ENCODE measurements around the gene FRY. TPM values are rescaled to one million over a fixed set of nuclear protein-coding genes. Genes with fewer than 3 reads are reported as not detected.

FRY gene
- total RNA-seq, 1 experiment from 2014 or later = 1.3 TPM

DNA sequence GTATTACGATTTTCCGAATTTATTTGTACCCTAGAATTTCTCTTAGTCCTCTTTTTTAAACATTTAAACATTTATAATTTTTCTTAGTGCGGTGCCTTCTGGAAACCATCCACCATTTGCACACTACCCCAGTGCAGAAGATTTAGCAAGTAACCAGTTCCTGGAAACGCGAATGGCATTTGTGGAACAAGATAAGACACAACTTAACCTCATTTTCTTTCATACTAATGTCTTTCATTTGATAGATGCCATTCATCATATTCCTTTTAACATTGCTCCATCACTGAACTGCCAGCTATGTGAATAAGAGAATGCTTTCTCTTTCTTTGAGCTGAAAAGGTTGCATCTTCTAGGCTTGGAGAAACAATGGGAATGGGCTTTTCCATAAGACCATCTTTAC is 6.8 kb downstream of the FRY start:
- Histone ChIP-seq H3K4me2 (ENCODE audit: low read length) (no peak overlapping the region), H3K36me3 (ENCODE audit: low read depth, low read length) (no peaks in the 10 kb centered on the region), H3K9me3 (ENCODE audit: low read length) (no peaks in the 10 kb centered on the region), H3K4me1 (ENCODE audit: insufficient read depth, low read length) (no peaks in the 10 kb centered on the region), H4K20me1 (ENCODE audit: low read length) (no peaks in the 10 kb centered on the region), H3K27ac (ENCODE audit: low read length) (no peak overlapping the region), H3K9ac (ENCODE audit: low read length) (no peak overlapping the region), H2AFZ (ENCODE audit: low read length) (no peak overlapping the region), H3K27me3 (ENCODE audit: low read length) (no peaks in the 10 kb centered on the region), H3K4me3 (ENCODE audit: low read length) (no peak overlapping the region), H3F3A (ENCODE audit: low read length, unreplicated experiment) (no peaks in the 10 kb centered on the region), H3K9me2 (replicated peaks; ENCODE audit: low read length) (no peaks in the 10 kb centered on the region), H3K79me2 (ENCODE audit: low read length) (no peaks in the 10 kb centered on the region)
- DNase-seq (no peak), ATAC-seq (no peak)
- POLR2A ChIA-PET (ENCODE audit: unreplicated experiment) = no interaction called here
- CTCF ChIA-PET = no interaction called here
- intact Hi-C loops (cut with micrococcal nuclease) = no loop called here
- BruUV-seq (replicated peaks) = no TSS peak
- no peak for TF ChIP-seq EZH2 (IDR thresholded peaks at IDR 0.05; ENCODE audit: low read length, unreplicated experiment)
- no peak for TF ChIP-seq EZH2phosphoT487 (IDR thresholded peaks at IDR 0.05; ENCODE audit: borderline replicate concordance, low read length)
- TF ChIP-seq, protein P1, sequence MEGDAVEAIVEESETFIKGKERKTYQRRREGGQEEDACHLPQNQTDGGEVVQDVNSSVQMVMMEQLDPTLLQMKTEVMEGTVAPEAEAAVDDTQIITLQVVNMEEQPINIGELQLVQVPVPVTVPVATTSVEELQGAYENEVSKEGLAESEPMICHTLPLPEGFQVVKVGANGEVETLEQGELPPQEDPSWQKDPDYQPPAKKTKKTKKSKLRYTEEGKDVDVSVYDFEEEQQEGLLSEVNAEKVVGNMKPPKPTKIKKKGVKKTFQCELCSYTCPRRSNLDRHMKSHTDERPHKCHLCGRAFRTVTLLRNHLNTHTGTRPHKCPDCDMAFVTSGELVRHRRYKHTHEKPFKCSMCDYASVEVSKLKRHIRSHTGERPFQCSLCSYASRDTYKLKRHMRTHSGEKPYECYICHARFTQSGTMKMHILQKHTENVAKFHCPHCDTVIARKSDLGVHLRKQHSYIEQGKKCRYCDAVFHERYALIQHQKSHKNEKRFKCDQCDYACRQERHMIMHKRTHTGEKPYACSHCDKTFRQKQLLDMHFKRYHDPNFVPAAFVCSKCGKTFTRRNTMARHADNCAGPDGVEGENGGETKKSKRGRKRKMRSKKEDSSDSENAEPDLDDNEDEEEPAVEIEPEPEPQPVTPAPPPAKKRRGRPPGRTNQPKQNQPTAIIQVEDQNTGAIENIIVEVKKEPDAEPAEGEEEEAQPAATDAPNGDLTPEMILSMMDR (conservative IDR thresholded peaks at IDR 0.05; ENCODE audit: low read depth, low read length) = no peak

DNA sequence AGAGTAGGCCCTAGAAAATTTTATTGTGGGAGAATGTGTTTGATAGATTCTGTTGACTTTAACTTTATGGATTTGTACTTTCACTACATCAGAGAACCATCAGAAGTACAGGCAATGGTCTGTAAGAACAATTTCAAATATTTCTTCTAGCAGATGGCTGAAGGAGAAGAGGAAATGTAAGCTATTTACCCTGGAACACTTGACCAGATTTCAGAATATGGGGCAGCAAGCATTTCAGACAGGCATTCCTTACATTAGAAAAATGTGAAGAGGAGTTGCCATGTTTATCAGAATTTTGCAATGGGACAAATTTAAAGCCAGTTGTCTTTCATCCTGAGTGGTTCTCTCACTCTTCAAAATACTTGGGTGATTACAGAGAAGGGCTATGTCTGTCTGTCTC is 7.5 kb downstream of the FRY start:
- no peak for TF ChIP-seq EZH2phosphoT487 (IDR thresholded peaks at IDR 0.05; ENCODE audit: borderline replicate concordance, low read length)
- TF ChIP-seq, protein P1 (conservative IDR thresholded peaks at IDR 0.05; ENCODE audit: low read depth, low read length) = no peak
- ATAC-seq (no peak), DNase-seq (no peak)
- Histone ChIP-seq H3K27ac (ENCODE audit: low read length) (no peak overlapping the region), H3K4me2 (ENCODE audit: low read length) (no peak overlapping the region), H3K79me2 (ENCODE audit: low read length) (no peaks in the 10 kb centered on the region), H3K36me3 (ENCODE audit: low read depth, low read length) (no peaks in the 10 kb centered on the region), H3K9me2 (replicated peaks; ENCODE audit: low read length) (no peaks in the 10 kb centered on the region), H3K9ac (ENCODE audit: low read length) (no peak overlapping the region), H3F3A (ENCODE audit: low read length, unreplicated experiment) (no peaks in the 10 kb centered on the region), H3K9me3 (ENCODE audit: low read length) (no peaks in the 10 kb centered on the region), H3K4me1 (ENCODE audit: insufficient read depth, low read length) (no peaks in the 10 kb centered on the region), H3K27me3 (ENCODE audit: low read length) (no peaks in the 10 kb centered on the region), H2AFZ (ENCODE audit: low read length) (no peak overlapping the region), H4K20me1 (ENCODE audit: low read length) (no peaks in the 10 kb centered on the region), H3K4me3 (ENCODE audit: low read length) (no peak overlapping the region)
- BruUV-seq (replicated peaks) = no TSS peak
- intact Hi-C loops (cut with micrococcal nuclease) = no loop called here
- CTCF ChIA-PET = no interaction called here
- POLR2A ChIA-PET (ENCODE audit: unreplicated experiment) = no interaction called here

DNA sequence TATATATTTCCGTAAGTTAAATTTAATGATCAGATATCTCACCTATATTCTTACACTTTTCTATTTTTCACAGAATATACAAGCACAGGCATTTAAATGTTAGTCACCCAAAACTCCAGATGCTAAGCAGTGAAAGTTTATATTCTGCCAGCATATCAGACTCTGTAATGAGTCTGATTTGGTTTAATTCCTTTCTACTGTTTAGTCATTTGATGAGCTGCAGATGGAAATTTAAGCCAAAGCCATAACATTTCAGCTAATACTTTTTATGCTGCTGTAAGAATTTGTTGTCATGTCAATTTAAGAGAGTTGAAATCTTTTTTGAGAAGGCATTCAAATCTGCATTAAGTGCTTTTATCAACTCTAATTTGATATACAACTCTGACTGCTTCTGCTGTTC is 8.0 kb downstream of the FRY start:
- Histone ChIP-seq H3K9me2 (replicated peaks; ENCODE audit: low read length) (no peaks in the 10 kb centered on the region), H3K9me3 (ENCODE audit: low read length) (no peaks in the 10 kb centered on the region), H3K36me3 (ENCODE audit: low read depth, low read length) (no peaks in the 10 kb centered on the region), H4K20me1 (ENCODE audit: low read length) (no peaks in the 10 kb centered on the region), H3K9ac (ENCODE audit: low read length) (no peak overlapping the region), H3F3A (ENCODE audit: low read length, unreplicated experiment) (no peaks in the 10 kb centered on the region), H3K4me3 (ENCODE audit: low read length) (no peak overlapping the region), H3K27ac (ENCODE audit: low read length) (no peak overlapping the region), H3K4me2 (ENCODE audit: low read length) (no peak overlapping the region), H2AFZ (ENCODE audit: low read length) (no peak overlapping the region), H3K4me1 (ENCODE audit: insufficient read depth, low read length) (no peaks in the 10 kb centered on the region), H3K27me3 (ENCODE audit: low read length) (no peaks in the 10 kb centered on the region), H3K79me2 (ENCODE audit: low read length) (no peaks in the 10 kb centered on the region)
- no TSS peak for BruUV-seq (replicated peaks)
- intact Hi-C loops (cut with micrococcal nuclease) = no loop called here
- ChIA-PET POLR2A (ENCODE audit: unreplicated experiment) (no interaction called here), CTCF (no interaction called here)
- TF ChIP-seq EZH2 (IDR thresholded peaks at IDR 0.05; ENCODE audit: low read length, unreplicated experiment) = no peak
- TF ChIP-seq, protein P1 (conservative IDR thresholded peaks at IDR 0.05; ENCODE audit: low read depth, low read length) = no peak
- TF ChIP-seq EZH2phosphoT487 (IDR thresholded peaks at IDR 0.05; ENCODE audit: borderline replicate concordance, low read length) = no peak
- no peak for DNase-seq
- no peak for ATAC-seq

All from PC-3 (cell line).